Amygdala (tissue), 56 donors: ENCODE data around the gene KIFAP3.
"Not testable (repeated sequence)": the region's sequence is repeated elsewhere in the genome, so short reads cannot be mapped to it uniquely, and the experiment has no call there.

Source experiments
- DNase-seq, 56 donors: peaks; one replicate each; lab custom pipeline; 2025; lab: John Stamatoyannopoulos, UW

Gene KIFAP3

DNA sequence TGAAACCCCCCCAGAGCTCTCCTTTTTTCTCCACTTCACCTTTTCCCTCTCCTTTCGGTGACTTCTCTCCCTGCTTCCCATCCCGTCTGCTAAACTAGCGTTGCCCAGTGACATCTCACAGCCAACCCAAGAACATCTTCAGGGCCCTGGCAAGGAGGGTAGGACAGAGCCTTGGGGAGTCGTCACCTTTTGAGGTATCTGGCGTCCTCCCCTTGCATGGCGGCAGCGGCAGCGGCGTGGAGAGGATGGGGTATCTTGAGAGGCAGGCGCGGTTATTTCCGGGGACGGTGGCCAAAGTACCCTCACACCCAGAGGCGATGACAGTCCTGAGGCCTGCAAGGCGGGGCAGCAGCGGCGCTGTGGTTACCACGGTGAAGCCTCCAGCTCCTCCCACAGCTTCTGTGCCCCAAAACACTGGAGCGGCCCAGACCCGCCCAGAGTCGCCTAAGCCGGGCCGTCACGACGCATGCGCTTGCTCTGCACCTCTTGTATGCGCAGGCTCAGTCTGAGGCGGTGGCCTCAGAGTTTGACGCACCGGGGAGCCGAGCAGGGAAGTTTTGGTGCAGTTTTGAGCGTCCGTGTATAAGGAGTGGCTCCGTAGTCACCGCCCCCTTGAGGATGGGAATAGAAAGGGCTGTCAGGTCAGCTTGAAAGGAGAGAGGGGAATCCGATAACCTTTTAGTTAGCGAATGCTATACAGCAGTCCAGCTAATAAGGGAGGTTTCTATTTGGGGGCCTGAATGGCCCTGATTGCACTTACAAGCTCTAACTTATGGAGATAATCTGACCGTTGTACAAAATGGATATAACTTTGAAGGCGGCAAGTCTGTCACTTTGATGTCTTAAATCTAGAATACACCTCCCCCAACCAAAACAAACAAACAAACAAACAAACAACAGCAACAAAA lies at the start of gene KIFAP3:
TSS of gene KIFAP3 (minus strand) at position 446 of the 908 bp plus-strand sequence. CDS start at position 218, 228 bp downstream.
- peak; percentile 70 to 97 (median 92) for DNase-seq

DNA sequence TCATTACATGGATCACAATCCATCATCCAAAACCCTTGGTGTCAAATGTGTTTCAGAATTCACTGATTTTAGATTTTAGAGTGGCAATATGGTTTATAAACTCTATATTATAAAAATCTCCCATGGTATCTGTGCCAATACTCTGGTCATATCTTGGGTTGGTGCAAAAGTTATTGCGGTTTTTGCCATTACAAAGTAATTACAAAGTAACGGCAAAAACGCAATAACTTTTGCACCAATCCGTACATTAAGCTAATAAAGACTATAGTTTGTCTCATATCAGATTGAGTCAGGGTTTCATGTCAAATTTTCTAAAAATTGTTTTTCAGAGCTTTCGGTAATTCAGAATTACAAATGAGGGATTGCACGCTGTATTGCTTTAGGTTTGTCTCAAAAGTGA lies 47.9 kb upstream of the KIFAP3 start:
- DNase-seq: no peak

DNA sequence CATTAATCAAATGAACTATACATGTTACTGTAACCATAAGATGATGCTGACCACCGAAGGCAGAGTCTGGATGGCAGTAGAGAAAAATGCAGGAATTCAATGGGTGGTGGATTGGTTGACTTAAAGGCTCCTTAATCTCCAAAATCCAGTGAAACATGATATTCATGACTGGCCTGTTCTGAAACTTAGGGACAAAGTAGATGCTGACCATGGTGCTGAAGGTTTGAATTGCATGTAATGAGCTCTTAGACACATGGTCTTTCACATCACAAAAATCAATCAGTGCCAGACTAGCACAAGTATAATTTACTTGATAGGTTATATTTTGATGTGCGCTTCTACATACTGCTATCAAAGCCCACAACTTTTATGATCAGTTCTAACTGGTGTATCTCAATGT lies 40.4 kb upstream of the KIFAP3 start:
- no peak for DNase-seq

DNA sequence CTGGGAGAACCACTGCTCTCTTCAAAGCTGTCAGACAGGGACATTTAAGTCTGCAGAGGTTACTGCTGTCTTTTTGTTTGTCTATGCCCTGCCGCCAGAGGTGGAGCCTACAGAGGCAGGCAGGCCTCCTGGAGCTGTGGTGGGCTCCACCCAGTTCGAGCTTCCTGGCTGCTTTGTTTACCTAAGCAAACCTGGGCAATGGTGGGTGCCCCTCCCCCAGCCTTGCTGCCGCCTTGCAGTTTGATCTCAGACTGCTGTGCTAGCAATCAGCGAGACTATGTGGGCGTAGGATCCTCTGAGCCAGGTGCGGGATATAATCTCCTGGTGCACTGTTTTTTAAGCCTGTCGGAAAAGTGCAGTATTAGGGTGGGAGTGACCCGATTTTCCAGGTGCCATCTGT lies 38.6 kb upstream of the KIFAP3 start:
- DNase-seq: not testable (repeated sequence)

DNA sequence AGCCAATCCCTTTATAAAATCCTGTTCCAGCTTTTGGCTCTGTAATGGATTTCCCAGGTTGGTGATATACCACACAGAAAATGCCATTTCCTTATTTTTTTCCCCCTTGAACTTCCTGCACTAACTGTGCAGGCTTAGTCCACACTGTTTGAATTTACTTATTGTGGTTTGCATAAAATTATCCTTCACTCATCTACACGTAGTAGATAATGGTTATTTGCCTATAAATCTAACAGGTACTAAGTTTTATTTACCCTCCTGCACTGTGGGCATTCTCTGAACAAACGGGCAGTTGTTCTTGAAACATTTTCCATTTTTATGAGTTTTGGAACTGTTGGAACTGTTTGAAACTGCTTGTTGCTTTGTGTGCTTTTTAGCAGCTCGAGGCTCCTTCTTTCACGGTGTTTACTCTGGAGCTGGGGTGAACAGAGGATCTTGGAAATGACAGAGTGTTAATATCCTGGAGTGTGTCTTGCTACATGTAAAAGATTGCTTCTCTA lies 23.0 kb upstream of the KIFAP3 start:
- no peak for DNase-seq

DNA sequence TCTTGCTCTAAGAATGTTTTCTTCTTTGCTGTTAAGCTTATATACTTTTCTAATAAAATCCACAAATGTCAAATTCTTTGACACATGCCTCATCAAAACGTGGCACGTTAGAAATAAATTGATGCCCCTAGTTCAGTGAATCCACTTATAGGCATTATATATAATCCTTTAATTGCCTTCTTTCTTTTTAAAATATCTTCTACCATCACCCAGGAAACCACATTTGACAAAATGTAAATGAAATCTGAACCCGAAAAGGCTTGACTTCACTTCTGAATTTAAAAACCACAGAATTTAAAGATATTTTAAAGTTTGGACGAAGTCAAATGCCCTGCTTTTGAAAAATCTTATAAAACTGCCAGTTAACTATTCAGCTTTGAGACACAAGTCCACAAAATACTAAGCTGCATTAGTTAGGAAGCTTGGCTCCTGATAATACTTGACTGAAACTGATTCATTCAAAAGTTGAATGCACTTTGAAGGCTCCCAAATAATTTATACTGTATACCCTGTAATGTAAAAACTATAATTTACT lies 22.4 kb upstream of the KIFAP3 start:
- DNase-seq: no peak

DNA sequence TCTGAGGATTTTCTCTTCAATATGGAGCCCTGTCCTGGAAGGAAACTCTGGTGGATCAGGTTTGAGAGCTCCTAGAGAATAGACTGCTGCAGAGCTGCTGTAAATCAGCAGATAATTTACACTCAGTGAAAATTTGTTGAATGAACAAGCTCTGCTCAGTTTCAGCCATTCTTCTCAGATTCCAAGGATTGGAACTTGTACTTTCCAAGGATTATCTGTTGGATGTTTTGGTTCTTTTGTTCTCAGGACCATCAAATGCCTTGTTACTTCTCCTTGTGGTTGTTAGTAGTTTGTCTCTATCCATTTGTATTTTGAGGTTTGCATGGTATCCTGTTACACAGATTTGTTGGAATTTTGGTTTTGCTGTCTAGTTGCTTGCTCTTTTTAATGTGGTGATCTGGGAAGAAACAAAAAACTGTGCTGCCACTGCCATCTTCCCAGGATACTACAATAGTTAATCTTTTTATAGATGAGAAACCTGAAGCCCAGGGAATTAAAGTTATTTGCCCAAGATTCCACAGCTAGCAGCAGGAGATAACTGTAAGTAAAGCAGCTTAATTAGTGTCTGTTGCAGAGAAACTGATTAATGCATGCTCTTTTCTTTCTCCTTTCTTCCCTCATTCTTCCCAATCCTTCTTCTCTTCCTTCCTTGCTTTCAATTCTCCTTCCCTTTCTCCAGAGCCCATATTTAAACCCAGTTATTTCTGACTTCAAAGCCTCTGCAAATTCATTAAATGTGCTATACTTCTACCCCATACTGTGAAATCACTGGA lies 21.7 kb upstream of the KIFAP3 start:
- no peak for DNase-seq

DNA sequence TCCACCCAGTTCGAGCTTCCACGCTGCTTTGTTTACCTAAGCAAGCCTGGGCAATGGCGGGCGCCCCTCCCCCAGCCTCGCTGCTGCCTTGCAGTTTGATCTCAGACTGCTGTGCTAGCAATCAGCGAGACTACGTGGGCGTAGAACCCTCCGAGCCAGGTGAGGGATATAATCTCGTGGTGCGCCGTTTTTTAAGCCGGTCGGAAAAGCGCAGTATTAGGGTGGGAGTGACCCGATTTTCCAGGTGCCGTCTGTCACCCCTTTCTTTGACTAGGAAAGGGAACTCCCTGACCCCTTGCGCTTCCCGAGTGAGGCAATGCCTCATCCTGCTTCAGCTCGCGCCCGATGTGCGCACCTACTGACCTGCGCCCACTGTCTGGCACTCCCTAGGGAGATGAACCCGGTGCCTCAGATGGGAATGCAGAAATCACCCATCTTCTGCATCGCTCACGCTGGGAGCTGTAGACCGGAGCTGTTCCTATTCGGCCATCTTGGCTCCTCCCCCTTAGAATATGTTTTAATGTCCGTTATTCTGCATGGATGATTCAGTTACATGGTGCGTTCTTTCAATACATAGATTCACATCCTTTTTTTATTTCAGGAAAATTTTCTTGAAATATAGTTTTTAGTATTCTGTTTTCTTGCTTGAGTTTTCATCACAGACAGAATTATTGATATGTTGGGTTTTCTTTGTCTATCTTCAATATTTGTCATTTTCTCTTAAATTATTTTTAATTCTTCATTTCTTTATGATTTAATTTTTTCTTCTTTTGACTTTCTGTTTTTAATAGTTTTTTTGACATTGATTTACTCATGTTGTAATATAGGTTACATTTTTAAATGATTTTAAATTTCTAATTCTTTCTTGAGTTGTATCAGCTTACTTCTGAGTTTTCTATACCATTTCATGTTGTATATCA lies 20.5 kb upstream of the KIFAP3 start:
- not testable (repeated sequence) for DNase-seq

DNA sequence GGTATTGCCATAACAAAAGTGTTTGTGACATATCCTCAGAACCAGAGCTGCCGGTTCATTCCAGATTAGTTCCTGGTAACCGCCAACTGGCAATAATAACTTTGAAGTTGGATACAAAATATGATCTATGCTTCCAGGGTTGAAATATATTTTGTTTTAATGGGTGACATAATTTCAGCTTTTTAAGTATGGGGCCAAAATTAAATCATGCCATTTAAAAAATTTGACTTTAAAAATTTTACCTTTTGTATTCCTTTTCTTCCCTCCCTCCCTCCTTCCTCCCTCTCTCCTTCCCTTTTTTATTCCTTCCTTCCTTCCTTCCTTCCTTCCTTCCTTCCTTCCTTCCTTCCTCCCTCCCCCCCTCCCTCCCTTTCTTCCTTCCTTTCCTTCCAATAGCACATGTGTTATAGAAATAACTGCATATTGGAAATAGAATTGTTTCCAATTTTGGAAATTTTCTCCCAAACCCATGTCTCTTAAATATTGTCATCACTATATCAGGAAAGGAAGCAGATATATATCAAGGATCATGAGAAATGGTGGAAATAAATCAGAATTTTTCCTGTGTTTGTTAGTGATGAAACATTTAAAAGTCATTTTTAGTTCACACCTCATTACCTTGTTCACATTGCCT lies 12.0 kb upstream of the KIFAP3 start:
- no peak for DNase-seq

DNA sequence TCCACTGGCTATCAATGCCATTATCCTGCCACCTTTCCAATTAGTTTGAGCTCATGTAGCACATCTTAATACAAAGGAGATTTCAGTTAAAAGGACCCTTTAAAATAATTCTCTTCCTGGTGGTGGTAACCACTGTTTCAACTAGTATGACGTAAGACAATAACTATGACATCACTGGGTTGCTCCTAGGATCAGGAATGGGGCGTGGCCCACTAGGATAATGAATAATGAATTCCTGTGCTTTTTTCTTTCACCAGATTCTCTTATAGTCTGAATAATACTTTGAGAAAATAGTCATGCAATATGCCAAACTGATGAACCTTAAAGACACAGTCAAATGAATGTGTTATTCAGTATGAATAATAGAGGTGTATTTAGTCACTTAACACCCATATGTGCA lies 10.6 kb upstream of the KIFAP3 start:
- DNase-seq: no peak

DNA sequence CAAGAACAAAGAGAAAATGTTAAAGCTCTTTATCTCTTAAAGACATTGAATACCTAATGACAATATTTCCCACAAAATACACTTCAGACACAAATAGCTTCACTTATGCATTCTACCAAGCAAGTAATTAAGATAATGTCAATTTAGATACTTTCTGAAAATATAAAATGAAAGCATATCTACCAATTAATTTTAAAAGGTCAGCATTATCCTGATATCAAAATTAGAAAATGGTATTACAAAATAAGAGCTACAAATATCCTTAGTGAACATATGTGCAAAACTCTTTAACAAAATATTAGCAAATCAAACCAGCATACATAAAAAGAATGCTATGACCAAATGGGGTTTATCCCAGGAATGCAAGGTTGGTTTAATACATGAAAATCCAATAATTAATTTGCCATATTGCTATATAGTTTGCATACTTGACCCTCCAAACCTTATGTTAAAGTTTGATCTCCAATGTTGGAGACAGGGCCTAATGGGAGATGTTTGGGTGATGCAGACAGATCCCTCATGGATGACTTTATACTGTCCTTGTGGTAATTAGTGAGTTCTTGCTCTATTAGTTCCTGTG lies 4.2 kb upstream of the KIFAP3 start:
- no peak for DNase-seq

DNA sequence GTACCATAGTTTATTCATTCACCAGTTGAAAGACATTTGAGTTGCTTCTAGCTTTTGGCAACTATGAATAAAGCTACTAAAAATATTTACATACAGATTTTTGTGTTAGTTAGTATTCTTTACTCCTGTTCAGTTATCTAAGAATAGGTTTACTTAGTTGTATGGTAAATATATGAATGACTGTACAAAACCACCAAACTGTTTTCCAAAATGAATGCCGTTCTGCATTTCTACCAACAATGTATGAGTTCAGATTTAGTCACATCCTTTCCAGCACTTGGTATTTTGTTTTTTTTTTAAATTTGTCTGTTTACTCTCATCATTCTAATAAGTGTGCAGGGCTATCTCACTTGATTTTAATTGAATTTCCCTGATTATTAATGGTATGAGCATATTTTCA lies 3.4 kb upstream of the KIFAP3 start:
- no peak for DNase-seq

DNA sequence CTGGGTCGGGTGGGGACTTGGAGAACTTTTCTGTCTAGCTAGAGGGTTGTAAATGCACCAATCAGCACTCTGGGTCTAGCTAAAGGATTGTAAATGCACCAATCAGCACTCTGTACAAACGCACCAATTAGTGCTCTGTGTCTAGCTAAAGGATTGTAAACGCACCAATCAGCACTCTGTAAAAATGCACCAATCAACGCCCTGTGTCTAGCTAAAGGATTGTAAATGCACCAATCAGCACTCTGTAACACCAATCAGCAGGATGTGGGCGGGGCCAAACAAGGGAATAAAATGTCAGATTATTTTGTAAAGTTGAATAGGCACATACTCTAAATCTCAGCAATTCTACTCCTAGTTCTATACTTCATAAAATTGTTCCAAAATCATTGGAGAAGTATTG lies 2.5 kb upstream of the KIFAP3 start:
- DNase-seq: not testable (repeated sequence)

DNA sequence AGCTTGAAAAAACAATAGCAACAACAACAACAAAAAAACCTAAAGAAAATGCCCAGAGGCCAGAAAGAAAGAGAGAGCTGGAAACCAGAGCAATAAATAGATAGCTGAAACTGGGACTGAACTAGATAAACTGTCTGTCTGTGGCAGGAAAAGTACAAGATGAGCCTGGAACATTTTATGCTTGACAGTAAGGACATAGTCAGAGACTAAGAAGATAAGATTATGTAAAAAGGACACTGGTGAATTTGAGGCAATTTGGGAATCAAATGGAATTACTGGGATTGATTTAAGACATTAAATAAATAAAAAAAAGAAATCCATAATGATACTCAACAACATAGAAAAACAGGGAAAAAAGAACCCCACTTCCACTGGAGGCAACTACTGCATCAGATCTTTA lies 1.7 kb upstream of the KIFAP3 start:
- no peak for DNase-seq

DNA sequence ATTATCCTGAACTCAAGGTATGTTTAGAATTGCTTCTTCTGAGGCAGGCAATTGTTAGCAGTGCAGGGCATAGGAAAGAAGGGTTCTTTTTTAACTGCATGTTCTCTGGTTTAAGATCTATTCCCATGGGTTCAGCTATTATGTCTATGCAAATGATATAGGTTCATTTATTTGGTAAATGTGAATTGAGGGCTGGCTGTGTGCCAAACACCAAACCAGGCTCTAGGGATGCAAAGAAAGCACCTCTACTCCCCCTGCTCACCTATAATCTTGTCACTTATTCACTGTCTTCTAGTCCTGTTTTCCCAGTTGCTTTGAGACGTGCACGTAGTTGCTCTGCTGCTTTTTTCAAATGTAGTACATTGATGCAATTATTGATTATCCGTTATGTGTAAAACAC lies 691 bp upstream of the KIFAP3 start:
- peak in 8 of 56 donors; percentile 0 to 12 (median 0) for DNase-seq

DNA sequence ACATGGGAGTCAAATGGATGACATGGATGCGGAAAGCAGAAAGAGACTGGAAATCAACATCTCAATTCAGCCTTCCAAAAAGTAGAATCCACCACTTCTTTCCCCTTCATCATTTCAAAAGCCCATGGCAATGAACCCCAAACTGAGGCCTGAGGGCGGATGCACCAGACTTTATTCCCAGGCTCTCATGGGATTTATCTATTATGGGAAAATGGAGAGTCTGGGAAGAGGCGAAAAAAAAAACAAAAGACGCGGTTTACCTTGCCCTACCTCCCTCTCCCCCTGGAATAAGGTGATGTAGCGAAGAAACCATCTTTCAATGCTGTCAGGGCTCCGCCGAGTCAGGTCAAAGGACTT lies 624 bp downstream of the KIFAP3 start:
- peak in 2 of 56 donors; percentile 18 to 34 for DNase-seq

DNA sequence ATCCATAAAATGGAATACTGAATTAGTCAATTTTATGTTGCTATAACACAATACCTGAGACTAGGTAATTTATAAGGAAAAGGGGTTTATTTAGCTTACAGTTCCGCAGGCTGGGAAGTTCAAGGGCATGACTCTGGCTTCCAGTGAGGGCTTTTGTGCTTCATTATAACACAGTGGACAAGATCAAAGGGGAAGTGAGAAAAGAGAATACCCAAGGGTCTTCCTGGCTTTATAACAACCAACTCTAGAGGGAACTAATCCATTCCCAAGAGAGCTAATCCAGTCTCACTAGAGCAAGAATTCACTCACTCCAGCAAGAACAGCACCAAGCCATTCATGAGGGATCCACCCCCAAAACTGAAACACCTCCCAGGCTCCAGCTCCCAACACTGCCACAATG lies 3.1 kb downstream of the KIFAP3 start:
- DNase-seq: no peak

DNA sequence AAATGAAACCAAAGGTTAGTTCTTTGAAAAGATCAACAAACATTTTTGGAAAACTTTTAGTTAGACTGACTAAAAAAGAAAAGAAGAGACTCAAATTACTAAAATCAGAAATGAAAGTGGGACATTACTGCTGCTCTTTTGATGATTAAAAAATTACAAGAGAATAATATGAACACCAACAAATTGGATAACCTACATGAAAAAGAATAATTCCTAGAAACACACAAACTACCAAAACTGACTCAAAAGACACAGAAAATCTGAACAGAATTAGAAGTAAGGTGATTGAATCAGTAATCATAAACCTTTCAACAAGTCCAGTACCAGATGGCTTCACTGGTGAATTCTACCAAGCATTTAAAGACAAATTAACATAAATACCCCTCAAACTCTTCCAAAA lies 5.6 kb downstream of the KIFAP3 start:
- no peak for DNase-seq

DNA sequence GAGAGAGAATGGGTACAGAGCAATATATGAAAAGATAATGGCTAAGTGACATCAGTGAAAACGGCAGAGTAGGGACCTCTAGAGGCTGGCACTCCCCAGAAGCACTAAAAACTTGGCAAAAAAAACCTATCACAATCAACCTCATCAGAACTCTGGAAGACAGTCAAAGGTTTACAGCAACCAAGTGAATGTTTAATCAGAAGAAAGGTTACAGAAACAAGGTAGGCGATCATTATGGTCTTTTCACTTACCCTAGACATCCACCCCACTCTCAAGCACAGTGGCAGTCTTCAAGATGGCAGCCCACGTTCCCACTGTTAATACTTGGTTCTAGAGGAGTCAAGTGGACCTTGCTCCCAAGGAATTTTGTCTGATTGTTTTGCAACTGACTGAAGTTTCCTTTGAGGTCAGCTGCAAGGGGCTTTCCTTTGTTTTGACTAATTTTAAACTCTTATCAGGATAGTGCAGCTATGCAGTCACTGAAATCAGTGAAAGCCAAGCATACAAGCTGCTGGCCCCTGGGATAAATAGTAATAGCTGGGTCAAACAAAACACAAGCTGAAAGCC lies 7.2 kb downstream of the KIFAP3 start:
- no peak for DNase-seq
